Muscle layer of duodenum (tissue), 2 donors: ENCODE data around the gene CTSZ.

Experiments
- H3K27ac ChIP-seq: one replicate; pipeline ENCODE4 v1.7.0; 2013; ENCODE audit warnings: mild to moderate bottlenecking, low read length
- H3K27me3 ChIP-seq: one replicate; pipeline ENCODE4 v1.7.0; 2013; ENCODE audit warnings: low read depth, mild to moderate bottlenecking, control low read depth, low read length
- H3K36me3 ChIP-seq, 2 donors: one replicate each; pipeline ENCODE4 v1.7.0; 2013; ENCODE audit warnings: low read length in 2 of 2, control low read depth in 1 of 2, mild to moderate bottlenecking in 1 of 2; ENCODE audit not compliant: insufficient read depth in 2 of 2, control insufficient read depth in 1 of 2
- H3K4me1 ChIP-seq, 2 donors: one replicate each; pipeline ENCODE4 v1.7.0; 2013; ENCODE audit warnings: low read length in 2 of 2, mild to moderate bottlenecking in 2 of 2, control low read depth in 1 of 2, moderate library complexity in 1 of 2; ENCODE audit not compliant: insufficient read depth in 2 of 2, control insufficient read depth in 1 of 2
- H3K4me3 ChIP-seq, 2 donors: one replicate each; pipeline ENCODE4 v1.7.0; 2013; ENCODE audit warnings: low read length in 2 of 2, low read depth in 1 of 2, mild to moderate bottlenecking in 1 of 2
- H3K9me3 ChIP-seq, 2 donors: one replicate each; pipeline ENCODE4 v1.7.0; 2013; ENCODE audit warnings: low read length in 2 of 2, control low read depth in 1 of 2, mild to moderate bottlenecking in 1 of 2; ENCODE audit not compliant: control insufficient read depth in 1 of 2
- donor health status: healthy.

Gene CTSZ

DNA sequence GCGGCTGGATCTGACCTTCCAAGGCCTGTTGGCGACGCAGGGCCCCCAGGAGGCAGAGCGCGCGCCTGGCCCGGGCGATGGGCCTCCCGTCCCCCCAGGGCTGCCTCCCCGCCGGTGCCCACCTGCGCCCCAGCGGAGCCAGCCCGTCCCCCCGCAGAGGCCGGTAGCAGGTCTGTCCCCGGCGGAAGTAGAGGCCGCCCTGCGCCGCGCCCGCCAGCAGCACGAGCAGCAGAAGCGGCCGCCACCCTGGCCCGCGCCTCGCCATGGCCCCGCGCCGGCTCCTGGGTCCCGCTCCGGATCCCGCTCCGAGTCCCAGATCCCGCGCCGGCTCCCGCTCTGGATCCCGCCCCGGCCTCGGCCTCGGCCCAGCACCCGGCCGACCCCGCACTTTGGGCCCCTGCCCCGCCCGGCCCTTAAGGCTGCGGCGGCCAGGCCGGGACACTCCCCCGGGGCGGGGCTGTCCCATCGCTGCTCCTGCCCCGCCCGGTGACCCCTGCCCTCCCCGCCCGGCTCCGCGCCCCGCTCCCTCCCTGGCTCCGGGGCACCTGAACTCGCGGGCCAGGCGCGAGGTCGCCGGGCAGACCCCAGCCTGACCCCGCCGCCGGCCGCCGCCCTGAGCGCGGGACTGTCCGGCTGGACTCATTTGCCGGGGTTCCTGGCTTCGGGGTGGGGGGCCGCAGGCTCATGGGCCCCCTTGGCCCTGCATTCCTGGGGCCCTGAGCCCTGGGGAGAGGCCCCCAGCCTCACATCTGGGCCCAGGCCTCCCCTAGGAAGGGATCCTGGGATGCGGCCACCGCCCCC lies at the start of gene CTSZ:
CTSZ (minus strand) TSS at position 391 of the 801 bp plus-strand sequence; CDS start at position 265, 126 bp downstream.
- peak within 1 kb of the TSS; percentile 80 for H3K27ac ChIP-seq
- H3K4me3 ChIP-seq, result peak within 1 kb of the TSS; percentile 74 to 77
- H3K9me3 ChIP-seq, result no peaks in the 10 kb centered on the region
- peaks cover 7 to 9% of the 10 kb centered on the region in 2 donors for H3K36me3 ChIP-seq
- no peaks in the 10 kb centered on the region for H3K27me3 ChIP-seq
- H3K4me1 ChIP-seq, result peaks cover 13 to 34% of the 10 kb centered on the region in 2 donors

DNA sequence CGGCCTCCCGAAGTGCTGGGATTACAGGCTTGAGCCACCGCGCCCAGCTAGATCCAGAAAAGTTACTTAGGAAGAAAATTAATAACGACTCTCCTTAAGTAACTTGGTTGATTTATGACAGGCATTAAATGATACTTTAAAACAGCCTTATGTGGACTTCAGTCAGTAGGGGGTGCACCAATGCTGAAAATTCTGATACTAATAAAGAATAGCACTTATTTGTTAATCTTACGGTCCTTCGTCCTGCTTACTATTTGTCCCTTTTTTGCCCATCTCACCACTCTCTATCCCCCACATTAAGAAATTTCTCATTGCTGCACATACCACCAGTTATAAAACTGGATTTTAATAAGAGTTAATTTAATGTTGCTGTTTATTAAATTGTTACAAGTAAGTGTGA lies 48.2 kb upstream of the CTSZ start:
- no peak overlapping the region for H3K27ac ChIP-seq
- H3K9me3 ChIP-seq, result peaks cover 0 to 3% of the 10 kb centered on the region in 2 donors
- no peaks in the 10 kb centered on the region for H3K4me1 ChIP-seq
- no peak overlapping the region for H3K4me3 ChIP-seq
- no peaks in the 10 kb centered on the region for H3K36me3 ChIP-seq
- H3K27me3 ChIP-seq, result no peaks in the 10 kb centered on the region

- H3K4me3 ChIP-seq, result no peak overlapping the region
- peaks cover 0 to 8% of the 10 kb centered on the region in 2 donors for H3K4me1 ChIP-seq
- no peak overlapping the region for H3K27ac ChIP-seq
- H3K9me3 ChIP-seq, result peaks cover 0 to 1% of the 10 kb centered on the region in 2 donors
- no peaks in the 10 kb centered on the region for H3K36me3 ChIP-seq
- H3K27me3 ChIP-seq, result no peaks in the 10 kb centered on the region
These were observed 44.7 kb upstream of the CTSZ start for GRCh38 chr20:59051666-59052185.

DNA sequence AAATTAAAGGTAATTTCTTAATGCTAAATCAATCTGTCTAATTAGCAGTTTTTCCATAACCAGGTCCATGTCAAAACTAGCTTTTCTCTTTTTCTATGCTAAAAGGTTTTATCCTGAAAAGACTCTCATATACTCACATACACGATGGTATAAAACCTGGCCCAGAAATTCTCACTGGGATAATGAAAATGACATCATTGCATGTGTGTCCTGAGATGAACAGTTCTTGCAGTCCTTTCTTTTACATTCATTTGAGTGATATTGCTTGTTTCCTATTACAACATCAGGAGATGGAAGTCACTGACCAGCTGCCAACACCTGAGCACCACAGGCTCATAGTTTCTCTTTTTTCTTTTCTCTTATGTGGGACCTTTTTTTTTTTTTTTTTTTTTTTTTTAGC lies 43.4 kb upstream of the CTSZ start:
- H3K4me1 ChIP-seq, result peaks cover 0 to 8% of the 10 kb centered on the region in 2 donors
- no peak overlapping the region for H3K27ac ChIP-seq
- H3K4me3 ChIP-seq, result no peak overlapping the region
- H3K36me3 ChIP-seq, result no peaks in the 10 kb centered on the region
- H3K9me3 ChIP-seq, result no peaks in the 10 kb centered on the region
- no peaks in the 10 kb centered on the region for H3K27me3 ChIP-seq

- Histone ChIP-seq H3K4me1 (peaks cover 0 to 8% of the 10 kb centered on the region in 2 donors), H3K27ac (peak overlapping the region; percentile 7), H3K36me3 (no peaks in the 10 kb centered on the region), H3K4me3 (no peak overlapping the region), H3K9me3 (no peaks in the 10 kb centered on the region), H3K27me3 (no peaks in the 10 kb centered on the region)
These were observed 41.6 kb upstream of the CTSZ start for GRCh38 chr20:59048681-59049030.

DNA sequence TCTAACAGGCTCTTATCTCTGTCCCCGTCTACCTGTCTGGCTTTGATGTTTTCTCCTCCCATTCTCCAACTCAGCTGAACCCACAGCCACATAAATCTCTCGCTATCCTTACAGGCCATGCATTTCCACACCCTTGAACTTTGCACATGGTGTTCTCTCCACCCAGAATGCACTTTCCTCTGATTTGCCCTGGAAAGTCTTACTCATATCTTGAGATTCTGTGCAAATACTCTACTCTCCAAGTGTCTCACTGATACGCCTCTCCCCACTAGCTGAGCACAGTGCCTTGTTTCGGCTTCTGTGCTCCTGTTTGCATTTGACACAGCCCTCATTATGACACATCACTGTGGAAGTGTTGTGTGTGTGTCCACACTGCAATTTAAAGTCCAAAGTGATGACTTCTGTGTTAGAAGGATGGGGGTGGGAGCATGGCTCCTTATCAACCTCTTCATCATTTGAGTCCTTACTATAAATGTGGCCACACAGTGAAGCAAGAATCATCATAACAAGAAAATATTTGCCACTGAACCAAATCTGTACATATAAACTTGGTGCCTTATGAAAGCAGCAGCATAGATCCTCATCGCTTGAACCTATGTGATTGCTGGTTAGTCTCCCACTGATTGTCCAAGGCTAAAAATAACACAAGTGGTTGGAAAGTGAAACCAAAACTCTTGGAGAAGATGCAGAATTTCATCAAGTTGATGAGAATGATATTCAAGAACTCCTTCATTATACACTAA lies 41.1 kb upstream of the CTSZ start:
- Histone ChIP-seq H3K9me3 (no peaks in the 10 kb centered on the region), H3K36me3 (no peaks in the 10 kb centered on the region), H3K4me1 (peaks cover 3 to 12% of the 10 kb centered on the region in 2 donors), H3K27me3 (no peaks in the 10 kb centered on the region), H3K4me3 (no peak overlapping the region), H3K27ac (peak overlapping the region; percentile 7)

DNA sequence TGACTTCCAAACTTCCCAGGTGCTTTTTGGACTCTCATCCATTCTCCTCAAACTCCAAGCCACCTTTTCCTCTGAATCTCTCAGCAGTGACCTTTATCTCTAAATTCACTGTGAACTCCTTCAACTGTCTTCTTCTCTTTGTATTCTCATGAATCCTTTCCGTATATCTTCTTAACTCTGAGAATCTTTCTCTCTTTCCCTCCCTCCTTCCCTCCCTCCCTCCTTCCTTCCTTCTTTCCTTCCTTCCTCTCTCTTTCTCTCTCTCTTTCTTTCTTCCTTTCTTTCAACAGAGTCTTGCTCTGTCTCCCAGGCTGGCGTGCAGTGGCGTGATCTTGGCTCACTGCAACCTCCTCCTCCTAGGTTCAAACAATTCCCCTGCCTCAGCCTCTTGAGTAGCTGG lies 39.8 kb upstream of the CTSZ start:
- H3K4me1 ChIP-seq, result peaks cover 6 to 14% of the 10 kb centered on the region in 2 donors
- no peaks in the 10 kb centered on the region for H3K27me3 ChIP-seq
- no peaks in the 10 kb centered on the region for H3K9me3 ChIP-seq
- no peak overlapping the region for H3K4me3 ChIP-seq
- no peak overlapping the region for H3K27ac ChIP-seq
- H3K36me3 ChIP-seq, result no peaks in the 10 kb centered on the region

- no peaks in the 10 kb centered on the region for H3K9me3 ChIP-seq
- no peak overlapping the region for H3K27ac ChIP-seq
- no peak overlapping the region for H3K4me3 ChIP-seq
- no peaks in the 10 kb centered on the region for H3K36me3 ChIP-seq
- no peaks in the 10 kb centered on the region for H3K27me3 ChIP-seq
- peaks cover 14 to 25% of the 10 kb centered on the region in 2 donors for H3K4me1 ChIP-seq
These were observed 37.7 kb upstream of the CTSZ start for GRCh38 chr20:59044796-59045195.

- H3K9me3 ChIP-seq, result no peaks in the 10 kb centered on the region
- no peaks in the 10 kb centered on the region for H3K27me3 ChIP-seq
- H3K36me3 ChIP-seq, result no peaks in the 10 kb centered on the region
- no peak overlapping the region for H3K4me3 ChIP-seq
- H3K27ac ChIP-seq, result no peak overlapping the region
- H3K4me1 ChIP-seq, result peaks cover 14 to 27% of the 10 kb centered on the region in 2 donors
These were observed 37.2 kb upstream of the CTSZ start for GRCh38 chr20:59044295-59044694.

GRCh38 chr20:59043698-59044097 lies 36.6 kb upstream of the CTSZ start:
- Histone ChIP-seq H3K27me3 (no peaks in the 10 kb centered on the region), H3K9me3 (no peaks in the 10 kb centered on the region), H3K4me1 (peaks cover 14 to 28% of the 10 kb centered on the region in 2 donors), H3K4me3 (peak overlapping the region in 1 of 2 donors; percentile 37), H3K36me3 (no peaks in the 10 kb centered on the region), H3K27ac (no peak overlapping the region)

DNA sequence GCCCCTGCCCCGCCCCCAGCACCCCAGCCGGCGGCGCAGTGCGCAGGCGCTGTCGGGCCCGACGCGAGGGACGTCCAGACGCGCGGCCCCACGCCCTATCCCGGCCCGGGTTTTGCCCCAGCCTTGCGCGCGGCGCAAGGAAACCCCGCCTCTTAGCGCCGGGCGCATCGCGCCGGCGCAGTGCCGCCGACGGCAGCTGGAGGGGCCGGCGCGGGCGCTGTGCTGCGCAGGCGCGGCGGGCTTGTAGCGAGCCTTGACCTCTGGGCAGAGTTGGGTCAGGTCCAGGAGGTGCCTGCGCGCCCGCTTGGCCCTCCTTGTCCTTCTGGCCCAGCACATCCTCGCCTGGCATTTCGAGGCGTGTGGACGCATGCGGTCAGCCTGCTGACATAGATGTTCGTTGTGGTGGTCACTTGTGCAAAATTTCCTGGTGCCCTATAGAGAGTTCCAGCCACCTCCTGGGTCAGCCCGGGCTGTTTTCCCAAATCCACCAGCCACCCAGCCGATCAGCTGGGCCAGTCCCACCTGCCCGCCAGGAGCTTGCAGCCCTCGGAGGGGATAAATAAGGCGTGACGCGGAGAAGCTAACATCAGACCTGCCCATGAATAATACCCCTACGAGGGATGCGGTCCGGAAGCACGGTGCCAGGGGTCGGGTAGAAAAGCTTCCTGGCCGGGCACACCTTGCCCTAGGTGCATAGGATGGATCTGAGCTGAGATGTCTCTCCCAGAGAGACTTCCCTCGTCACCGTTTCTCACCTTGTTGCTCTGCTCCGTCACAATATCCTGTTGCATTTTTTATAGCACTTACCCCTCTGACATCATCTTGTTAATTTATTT lies 36.0 kb upstream of the CTSZ start:
- peak overlapping the region; percentile 80 to 81 for H3K4me3 ChIP-seq
- peaks cover under 1 to 4% of the 10 kb centered on the region in 2 donors for H3K36me3 ChIP-seq
- H3K27me3 ChIP-seq, result no peaks in the 10 kb centered on the region
- H3K4me1 ChIP-seq, result peaks cover 7 to 28% of the 10 kb centered on the region in 2 donors
- H3K27ac ChIP-seq, result peak overlapping the region; percentile 65
- H3K9me3 ChIP-seq, result no peaks in the 10 kb centered on the region
